ENCODE results near the gene OTUB2. TPM values are rescaled to one million over a fixed set of nuclear protein-coding genes. Genes with fewer than 3 reads are reported as not detected.

OTUB2 gene
- total and polyA plus RNA-seq, 4 donors, result 0.28 to 0.92 (median 0.63) TPM

GRCh38 chr14:94097091-94097490, 71.0 kb downstream of the OTUB2 start:
- Histone ChIP-seq H3K9me3 (ENCODE audit: control insufficient read depth in 4 of 4, low read length in 3 of 4) (no peaks in the 10 kb centered on the region), H3K4me3 (ENCODE audit: low read depth in 1 of 3, low read length in 3 of 3) (no peak overlapping the region), H3K36me3 (ENCODE audit: control insufficient read depth in 4 of 4, insufficient read depth in 3 of 4, low read depth in 1 of 4, low read length in 3 of 4) (no peaks in the 10 kb centered on the region), H3K27me3 (ENCODE audit: control insufficient read depth in 4 of 4, insufficient read depth in 4 of 4, low read length in 3 of 4) (no peaks in the 10 kb centered on the region), H3K27ac (ENCODE audit: low read depth in 1 of 2, low read length in 2 of 2) (no peak overlapping the region), H3K4me1 (ENCODE audit: control insufficient read depth in 4 of 4, insufficient read depth in 4 of 4, low read length in 3 of 4) (no peaks in the 10 kb centered on the region), H3K9ac (ENCODE audit: low read depth in 1 of 2, low read length in 2 of 2) (no peak overlapping the region)
- TF ChIP-seq, protein P1, sequence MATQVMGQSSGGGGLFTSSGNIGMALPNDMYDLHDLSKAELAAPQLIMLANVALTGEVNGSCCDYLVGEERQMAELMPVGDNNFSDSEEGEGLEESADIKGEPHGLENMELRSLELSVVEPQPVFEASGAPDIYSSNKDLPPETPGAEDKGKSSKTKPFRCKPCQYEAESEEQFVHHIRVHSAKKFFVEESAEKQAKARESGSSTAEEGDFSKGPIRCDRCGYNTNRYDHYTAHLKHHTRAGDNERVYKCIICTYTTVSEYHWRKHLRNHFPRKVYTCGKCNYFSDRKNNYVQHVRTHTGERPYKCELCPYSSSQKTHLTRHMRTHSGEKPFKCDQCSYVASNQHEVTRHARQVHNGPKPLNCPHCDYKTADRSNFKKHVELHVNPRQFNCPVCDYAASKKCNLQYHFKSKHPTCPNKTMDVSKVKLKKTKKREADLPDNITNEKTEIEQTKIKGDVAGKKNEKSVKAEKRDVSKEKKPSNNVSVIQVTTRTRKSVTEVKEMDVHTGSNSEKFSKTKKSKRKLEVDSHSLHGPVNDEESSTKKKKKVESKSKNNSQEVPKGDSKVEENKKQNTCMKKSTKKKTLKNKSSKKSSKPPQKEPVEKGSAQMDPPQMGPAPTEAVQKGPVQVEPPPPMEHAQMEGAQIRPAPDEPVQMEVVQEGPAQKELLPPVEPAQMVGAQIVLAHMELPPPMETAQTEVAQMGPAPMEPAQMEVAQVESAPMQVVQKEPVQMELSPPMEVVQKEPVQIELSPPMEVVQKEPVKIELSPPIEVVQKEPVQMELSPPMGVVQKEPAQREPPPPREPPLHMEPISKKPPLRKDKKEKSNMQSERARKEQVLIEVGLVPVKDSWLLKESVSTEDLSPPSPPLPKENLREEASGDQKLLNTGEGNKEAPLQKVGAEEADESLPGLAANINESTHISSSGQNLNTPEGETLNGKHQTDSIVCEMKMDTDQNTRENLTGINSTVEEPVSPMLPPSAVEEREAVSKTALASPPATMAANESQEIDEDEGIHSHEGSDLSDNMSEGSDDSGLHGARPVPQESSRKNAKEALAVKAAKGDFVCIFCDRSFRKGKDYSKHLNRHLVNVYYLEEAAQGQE (IDR thresholded peaks at IDR 0.05), result no peak
- no peak for TF ChIP-seq HNF4A (conservative IDR thresholded peaks at IDR 0.05)
- 97% methylated on average over 4 of the region's 4 CpGs for WGBS
- DNase-seq (ENCODE audit: low spot score), result no peak

Other genes with a start within 250 kb of the OTUB2 start
- gene PRIMA1, start 237.9 kb upstream of the OTUB2 start, total RNA-seq, result under 1 TPM in 1 of 2 donors, not detected in 1; 0.08 TPM
- gene PRIMA1, start 237.9 kb upstream of the OTUB2 start, polyA plus RNA-seq, result under 1 TPM; 0.13 to 0.38 TPM
- gene FAM181A, start 99.0 kb upstream of the OTUB2 start, total RNA-seq, result not detected
- not detected for gene FAM181A, start 99.0 kb upstream of the OTUB2 start, polyA plus RNA-seq
- gene ASB2, start 49.8 kb upstream of the OTUB2 start, total RNA-seq, result under 1 TPM; 0.50 to 0.56 TPM
- gene ASB2, start 49.8 kb upstream of the OTUB2 start, polyA plus RNA-seq, result under 1 TPM; 0.18 to 0.27 TPM
- not detected for gene CCDC197, start 29.0 kb upstream of the OTUB2 start, total RNA-seq
- gene CCDC197, start 29.0 kb upstream of the OTUB2 start, polyA plus RNA-seq, result not detected
- gene DDX24, start 54.9 kb downstream of the OTUB2 start, total RNA-seq, result 10 to 100 TPM; 33.8 to 53.2 TPM
- gene DDX24, start 54.9 kb downstream of the OTUB2 start, polyA plus RNA-seq, result 10 to 100 TPM; 42.5 to 59.7 TPM
- 1 to 10 TPM; 3.7 to 4.4 TPM for gene IFI27L1, start 55.0 kb downstream of the OTUB2 start, total RNA-seq
- gene IFI27L1, start 55.0 kb downstream of the OTUB2 start, polyA plus RNA-seq, result 1 to 10 TPM; 6.8 to 8.1 TPM
- gene IFI27, start 84.4 kb downstream of the OTUB2 start, total RNA-seq, result 10 to 100 TPM; 12.7 to 25.8 TPM
- 100 to 1,000 TPM in 1 of 2 donors, 10 to 100 TPM in 1; 58.6 to 170 TPM for gene IFI27, start 84.4 kb downstream of the OTUB2 start, polyA plus RNA-seq
- 1 to 10 TPM; 1.7 to 6.1 TPM for gene IFI27L2, start 103.3 kb downstream of the OTUB2 start, total RNA-seq
- gene IFI27L2, start 103.3 kb downstream of the OTUB2 start, polyA plus RNA-seq, result 1 to 10 TPM; 6.0 to 7.2 TPM
- gene PPP4R4, start 148.0 kb downstream of the OTUB2 start, total RNA-seq, result 1 to 10 TPM in 1 of 2 donors, under 1 TPM in 1; 0.67 to 1.3 TPM
- 1 to 10 TPM in 1 of 2 donors, under 1 TPM in 1; 0.52 to 2.4 TPM for gene PPP4R4, start 148.0 kb downstream of the OTUB2 start, polyA plus RNA-seq